Uterus (tissue), 2 donors: ENCODE measurements around the gene BRIX1.

ENCODE experiments used
- CTCF ChIP-seq, 4 experiments: fragments of 200-600 bp in 2 of 4; fragments of 450-650 bp in 2 of 4; sonication (generic) in 2 of 4; IDR thresholded peaks; one replicate each; pipeline ENCODE4 v1.5.1; 2016 to 2019; ENCODE audit warnings: antibody characterized with exemption in 4 of 4, mild to moderate bottlenecking in 2 of 4, moderate library complexity in 1 of 4
- POLR2A ChIP-seq, 2 donors: fragments of 450-650 bp; IDR thresholded peaks; one replicate each; pipeline ENCODE4 v1.6.1; 2016; ENCODE audit warnings: antibody characterized with exemption in 2 of 2, mild to moderate bottlenecking in 1 of 2, moderate library complexity in 1 of 2

GRCh38 chr5:34968258-34968657 lies 52.7 kb downstream of the BRIX1 start:
- TF ChIP-seq CTCF (IDR thresholded peaks at IDR 0.05) (no peak), POLR2A (IDR thresholded peaks at IDR 0.05) (no peak)
